ENCODE measurements around the gene NHS.
A peak's percentile ranks its signal among the peaks of the same experiment; 100 is the strongest.
"Not testable (repeated sequence)": the region's sequence is repeated elsewhere in the genome, so short reads cannot be mapped to it uniquely, and the experiment has no call there.

Gene NHS

DNA sequence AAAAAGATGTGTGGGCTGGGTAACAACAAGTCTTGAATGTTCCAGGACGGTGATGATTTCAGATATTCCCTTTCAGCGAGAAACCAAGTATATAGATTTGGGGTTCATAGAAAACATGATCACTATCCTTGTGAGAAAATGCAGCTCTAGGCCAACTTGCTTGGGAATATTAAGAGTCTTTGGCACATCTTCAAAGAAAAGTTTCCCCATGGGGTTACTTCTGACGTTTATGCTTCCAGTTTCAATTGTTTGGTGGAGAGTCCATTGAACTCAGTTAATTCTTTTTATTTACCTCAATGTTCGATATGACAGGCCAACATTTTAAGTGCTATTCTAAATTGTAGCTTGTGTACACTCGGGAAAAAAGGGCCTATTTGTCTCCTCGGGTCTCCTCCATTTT lies 126.7 kb downstream of the NHS start:
- no peak for DNase-seq

GRCh38 chrX:17506352-17506751 lies 131.4 kb downstream of the NHS start:
- DNase-seq = not testable (repeated sequence)

- no peak for DNase-seq
Observed at GRCh38 chrX:17511556-17511955, 136.6 kb downstream of the NHS start.

- no peak for DNase-seq
Observed at GRCh38 chrX:17519358-17519757, 144.4 kb downstream of the NHS start.

- no peak for DNase-seq
Observed at GRCh38 chrX:17520016-17520615, 145.1 kb downstream of the NHS start.

GRCh38 chrX:17521871-17522693 lies 147.1 kb downstream of the NHS start:
- no peak for DNase-seq

- no peak for DNase-seq
Observed at GRCh38 chrX:17525266-17525665, 150.3 kb downstream of the NHS start.

DNA sequence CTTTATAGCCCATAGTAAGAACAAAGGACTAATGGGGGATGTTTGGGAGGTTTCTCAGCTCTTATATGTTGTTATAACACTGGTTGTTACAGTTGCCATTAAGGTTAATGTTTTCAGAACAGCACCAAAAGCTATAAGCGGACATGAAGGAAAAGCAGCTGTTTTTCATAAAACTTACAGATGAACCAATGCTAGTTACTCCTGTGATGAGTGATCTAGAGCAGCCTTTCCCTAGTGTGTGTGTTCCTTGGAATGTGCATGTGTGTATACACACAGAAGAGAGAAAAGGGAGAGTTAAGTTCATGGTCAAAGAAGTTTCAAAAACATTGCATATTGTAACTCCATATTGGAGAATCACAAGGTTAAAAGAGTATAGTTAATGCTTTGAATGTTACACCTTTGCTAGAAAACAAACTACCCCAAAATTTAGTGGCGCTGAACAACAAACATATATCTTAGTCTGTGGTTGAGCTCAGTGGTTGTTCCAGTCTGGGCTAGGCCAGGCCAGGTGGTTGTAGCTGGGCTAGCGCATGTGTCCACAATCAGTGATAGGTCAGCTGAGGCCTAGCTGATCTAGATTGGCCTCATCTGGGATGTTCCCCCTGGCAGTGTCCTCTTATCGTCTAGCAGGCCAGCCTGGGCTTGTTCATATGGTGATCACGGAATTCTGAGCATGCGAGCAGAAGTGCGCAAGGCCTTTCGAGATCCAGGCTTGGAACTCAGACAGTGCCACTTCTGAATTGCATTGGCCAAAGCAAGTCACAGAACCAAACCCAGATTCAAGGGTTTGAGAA lies 151.0 kb downstream of the NHS start:
- no peak for DNase-seq

GRCh38 chrX:17527135-17527701 lies 152.2 kb downstream of the NHS start:
- no peak for DNase-seq

- no peak for DNase-seq
Observed at GRCh38 chrX:17527922-17528321, 152.9 kb downstream of the NHS start.

- no peak for DNase-seq
Observed at GRCh38 chrX:17529151-17529745, 154.2 kb downstream of the NHS start.

DNA sequence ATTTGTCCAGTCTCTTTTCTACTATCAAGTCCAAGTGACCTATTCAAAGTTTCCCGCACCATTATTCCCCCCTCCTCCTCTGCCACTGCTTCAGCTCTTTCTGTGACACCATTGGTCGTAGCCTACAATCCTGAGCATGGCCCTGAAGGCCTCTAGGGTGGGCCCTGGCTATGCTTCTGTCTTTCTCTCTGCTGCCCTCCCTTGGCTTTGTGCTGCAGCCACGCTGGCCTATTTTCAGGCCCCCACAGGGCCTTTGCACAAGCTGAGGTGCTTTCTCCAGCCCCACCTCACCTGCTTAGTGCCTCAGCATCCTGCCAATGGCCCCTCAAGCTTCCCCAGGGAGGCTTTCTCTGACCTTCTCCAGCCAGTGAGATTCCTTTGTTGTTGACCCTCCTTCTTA lies 156.5 kb downstream of the NHS start:
- DNase-seq = no peak

DNA sequence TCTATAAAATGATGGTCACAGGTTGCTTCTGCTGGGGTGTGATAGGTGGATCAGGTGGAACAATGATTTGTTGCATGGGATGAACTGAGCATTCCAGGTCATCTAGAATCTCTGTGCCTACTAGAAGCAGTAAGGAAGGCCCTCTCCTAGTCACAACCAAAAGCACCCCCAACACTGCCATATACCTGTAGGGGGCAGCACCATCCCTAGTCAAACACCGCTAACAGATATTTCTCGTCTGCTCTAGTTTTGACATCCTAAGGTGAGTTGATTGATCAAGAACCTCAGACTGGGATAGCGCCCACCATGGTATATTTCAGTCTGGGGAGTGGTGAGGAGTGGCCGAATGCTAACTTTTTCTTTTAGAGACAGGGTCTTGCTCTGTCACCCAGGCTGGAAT lies 160.2 kb downstream of the NHS start:
- peak; percentile 35 for DNase-seq

DNA sequence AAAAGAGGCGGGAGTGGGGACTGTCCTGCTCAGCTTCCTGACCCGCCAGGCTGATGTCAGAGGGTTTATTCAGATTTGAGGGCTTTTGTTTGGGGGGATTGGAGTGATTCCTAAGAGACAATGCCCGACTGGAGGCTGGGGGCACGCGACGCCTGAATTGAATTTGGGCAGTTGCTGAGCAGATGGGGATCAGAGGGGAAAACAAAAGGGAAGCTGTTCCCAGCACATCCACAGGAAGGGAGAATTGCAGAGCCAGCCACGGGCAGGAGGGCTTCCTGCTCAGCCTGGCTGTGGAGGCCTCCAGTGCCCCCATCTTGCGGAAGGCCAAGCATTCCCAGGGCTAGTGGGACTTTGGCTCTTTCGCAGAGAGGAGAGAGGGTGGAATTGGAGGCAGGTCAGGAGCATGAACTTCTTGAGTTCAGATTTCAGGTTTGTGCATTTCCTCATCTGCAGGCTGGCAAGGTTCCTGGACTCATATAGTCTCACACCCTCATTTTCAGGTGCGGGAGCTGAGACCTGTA lies 162.8 kb downstream of the NHS start:
- no peak for DNase-seq

- no peak for DNase-seq
Observed at GRCh38 chrX:17542123-17542522, 167.1 kb downstream of the NHS start.

GRCh38 chrX:17544821-17545220 lies 169.8 kb downstream of the NHS start:
- DNase-seq = no peak

- no peak for DNase-seq
Observed at GRCh38 chrX:17546356-17546755, 171.4 kb downstream of the NHS start.

DNA sequence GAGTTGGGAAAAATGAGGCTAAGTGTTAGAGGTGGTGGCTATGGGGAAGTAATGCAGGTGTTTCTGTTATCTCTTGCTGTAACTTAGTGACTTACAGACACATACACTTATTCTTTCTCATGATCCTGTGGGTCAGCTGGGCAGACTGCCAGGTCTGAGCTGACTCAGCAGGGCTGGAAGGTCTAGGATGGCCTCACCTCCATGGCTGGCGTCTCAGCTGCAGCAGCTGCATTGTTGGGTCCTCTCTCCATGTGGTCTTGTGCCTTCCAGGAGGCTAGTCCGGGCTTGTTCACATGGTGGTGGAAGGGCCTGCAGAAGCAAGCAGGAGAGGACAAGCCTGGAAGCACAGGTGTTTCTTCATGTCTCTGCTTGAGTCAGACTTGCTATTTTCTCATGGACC lies 172.7 kb downstream of the NHS start:
- no peak for DNase-seq

DNA sequence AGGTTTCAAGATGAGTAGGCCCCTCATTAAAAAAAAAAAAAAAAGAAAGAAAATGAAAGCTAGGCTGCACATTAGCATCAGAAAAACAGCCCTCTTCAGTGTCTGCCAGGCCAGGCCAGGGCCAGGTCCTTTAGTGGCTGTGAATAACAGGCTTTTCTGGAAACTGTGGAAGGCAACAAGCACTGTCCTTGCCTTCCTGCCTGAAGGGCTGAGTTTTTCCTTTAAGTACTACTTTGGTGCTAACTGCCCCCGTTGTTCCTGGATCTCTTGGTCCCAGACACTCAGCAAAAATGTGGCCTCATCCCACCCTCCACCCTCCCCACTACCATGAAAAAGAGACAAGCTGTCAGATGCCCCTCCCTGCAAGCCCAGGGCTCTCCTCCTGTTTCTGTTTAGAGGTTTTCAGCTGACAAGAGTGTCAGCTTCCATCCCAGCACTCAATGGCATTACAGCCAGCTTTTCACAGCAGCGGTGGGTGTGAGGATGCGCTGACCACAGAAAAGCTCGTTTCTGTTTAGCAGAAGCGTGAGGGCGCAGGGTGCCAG lies 174.2 kb downstream of the NHS start:
- no peak for DNase-seq

- no peak for DNase-seq
Observed at GRCh38 chrX:17550011-17550410, 175.0 kb downstream of the NHS start.

GRCh38 chrX:17552044-17552650 lies 177.1 kb downstream of the NHS start:
- DNase-seq = no peak

GRCh38 chrX:17553469-17553868 lies 178.5 kb downstream of the NHS start:
- DNase-seq = no peak

All from activated CD4-positive, alpha-beta T cell treated with anti-CD3 and anti-CD28 coated beads, Interleukin-2, amount 50 U/mL, for 16 hours (primary cell).